GM18508 (cell line): ENCODE measurements around the gene SIRT7.

Experiments
- ATAC-seq: cut with Tn5 transposase; IDR thresholded peaks from one replicate; pipeline ENCODE4 v1.9.1; 2021; ENCODE audit warnings: moderate number of reproducible peaks; ENCODE audit not compliant: insufficient read depth, unreplicated experiment

Gene SIRT7

DNA sequence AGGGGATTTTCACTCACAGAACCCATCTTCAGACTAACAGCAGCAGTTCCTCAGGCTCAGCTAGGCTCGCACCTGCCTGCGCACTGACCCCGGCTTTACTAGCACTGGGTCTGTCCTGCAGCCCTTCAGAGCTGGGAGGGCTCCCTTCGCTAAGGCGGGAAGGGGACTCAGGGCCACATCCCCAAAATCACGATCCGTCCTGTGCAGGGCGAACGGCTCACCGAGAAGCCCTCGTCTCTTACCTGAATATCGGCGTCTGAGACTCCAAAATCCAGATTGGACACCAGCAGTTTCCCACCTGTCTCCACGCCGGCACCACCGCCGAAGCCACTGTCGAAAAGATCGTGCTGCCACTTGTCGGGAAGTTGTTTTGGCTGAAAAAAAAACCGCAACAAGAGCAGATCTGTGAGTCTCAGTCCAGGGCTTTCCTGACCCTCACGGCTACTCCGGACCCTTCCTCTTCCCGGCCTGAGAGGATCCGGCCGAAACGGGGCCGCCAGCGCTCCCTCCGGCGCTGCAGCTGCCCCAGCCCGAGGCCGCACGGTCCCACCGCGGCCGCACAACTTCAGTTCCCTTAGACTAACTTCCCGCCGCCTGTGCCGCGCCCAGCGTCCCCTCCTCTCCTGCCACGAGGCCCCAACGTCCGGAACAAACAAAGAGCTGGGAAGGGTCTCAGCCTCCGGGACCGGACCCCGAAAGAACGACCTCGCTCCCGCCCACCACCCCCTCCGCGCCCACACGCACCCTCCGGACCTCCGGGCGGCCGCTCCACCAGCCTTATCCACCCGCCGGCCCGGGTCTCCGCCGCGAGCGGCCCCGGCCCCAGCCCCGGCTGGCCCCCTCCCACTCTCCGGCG is 27.3 kb downstream of the SIRT7 start:
- ATAC-seq: no peak

DNA sequence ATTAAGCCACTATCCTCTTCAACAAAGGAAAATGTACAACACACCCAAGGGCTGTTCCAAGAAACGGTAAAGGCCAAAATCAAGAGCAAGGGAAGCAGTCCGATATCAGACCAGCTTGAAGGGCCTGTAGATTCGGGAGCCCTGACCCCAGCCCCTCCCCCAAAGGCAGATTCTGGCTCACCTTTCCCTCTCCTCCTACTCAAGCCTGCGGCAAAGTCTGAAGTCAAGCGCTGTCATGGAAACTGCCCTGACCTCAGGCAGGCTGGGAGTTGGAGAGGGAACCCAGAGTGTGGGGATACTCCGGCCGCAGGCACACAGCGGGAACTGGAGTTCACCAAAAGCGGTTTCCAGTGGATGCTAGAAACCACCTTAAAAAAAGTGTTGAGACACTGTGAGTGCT is 28.4 kb downstream of the SIRT7 start:
- no peak for ATAC-seq

GRCh38 chr17:81888988-81889595 is 28.9 kb downstream of the SIRT7 start:
- no peak for ATAC-seq

DNA sequence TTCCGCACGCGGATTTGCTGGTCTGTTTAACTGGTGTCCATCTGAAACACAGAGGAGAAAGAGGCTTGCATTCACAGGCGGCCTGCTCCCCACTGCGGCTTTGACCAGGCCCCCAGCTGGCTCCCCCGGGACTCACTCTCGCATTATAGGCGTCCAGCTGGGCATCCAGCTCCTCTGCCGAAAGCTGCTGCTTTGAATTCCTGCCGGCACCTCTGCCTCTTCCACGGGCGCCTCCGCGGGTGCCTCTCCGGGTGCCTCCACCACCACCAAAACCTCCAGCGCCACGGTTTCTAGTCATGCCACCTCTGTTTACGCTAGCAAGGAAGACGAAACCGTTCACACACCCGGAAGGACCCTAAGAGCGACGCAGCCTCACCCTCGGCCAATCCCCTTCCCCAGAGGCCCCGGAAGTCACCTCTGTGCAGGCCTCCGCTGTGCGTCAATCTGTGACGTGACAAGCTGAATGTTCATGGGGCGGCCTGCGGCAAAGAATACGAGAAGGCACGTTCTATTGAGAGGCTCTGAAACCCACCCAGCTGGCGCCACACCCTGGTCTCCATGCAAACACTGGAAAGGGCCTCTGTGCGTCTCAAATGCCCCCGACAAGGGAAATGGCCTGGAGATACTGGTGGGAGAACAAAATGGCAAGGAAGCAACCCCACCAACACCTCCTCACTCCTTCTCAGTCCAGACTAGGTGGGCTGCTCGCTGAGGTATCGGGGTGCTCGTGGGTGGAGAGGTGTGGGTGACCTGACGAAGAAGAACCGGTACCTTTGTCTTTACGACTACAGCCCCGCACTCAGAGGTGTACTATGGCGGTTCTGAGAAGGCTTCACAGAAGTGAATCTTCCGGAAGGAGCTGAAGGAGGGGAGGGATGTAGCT is 29.6 kb downstream of the SIRT7 start:
- ATAC-seq: no peak

- ATAC-seq: no peak
These were observed 32.0 kb downstream of the SIRT7 start for GRCh38 chr17:81885869-81886548.

DNA sequence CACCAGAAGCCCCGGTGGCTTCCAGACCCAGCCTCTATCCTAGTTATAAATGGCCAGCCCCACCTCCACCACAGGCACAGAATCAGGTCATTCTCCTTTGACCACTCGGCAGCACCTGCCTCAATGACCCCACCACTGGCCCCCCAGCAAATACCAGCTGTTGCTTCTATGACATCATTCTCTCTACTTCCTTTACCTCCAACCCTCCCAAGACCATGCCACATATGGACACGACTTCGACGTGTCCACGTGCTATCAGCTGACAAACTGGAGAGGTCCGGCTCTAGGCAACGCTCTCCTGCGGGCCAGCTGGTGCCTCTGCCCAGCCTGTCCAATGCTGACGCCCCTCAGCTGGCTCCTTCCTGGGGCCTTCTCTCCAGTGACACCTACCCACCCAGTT is 32.5 kb downstream of the SIRT7 start:
- no peak for ATAC-seq

GRCh38 chr17:81884968-81885367 is 33.0 kb downstream of the SIRT7 start:
- no peak for ATAC-seq

- ATAC-seq: no peak
These were observed 33.5 kb downstream of the SIRT7 start for GRCh38 chr17:81884520-81884919.

GRCh38 chr17:81879121-81879520 is 38.9 kb downstream of the SIRT7 start:
- no peak for ATAC-seq

DNA sequence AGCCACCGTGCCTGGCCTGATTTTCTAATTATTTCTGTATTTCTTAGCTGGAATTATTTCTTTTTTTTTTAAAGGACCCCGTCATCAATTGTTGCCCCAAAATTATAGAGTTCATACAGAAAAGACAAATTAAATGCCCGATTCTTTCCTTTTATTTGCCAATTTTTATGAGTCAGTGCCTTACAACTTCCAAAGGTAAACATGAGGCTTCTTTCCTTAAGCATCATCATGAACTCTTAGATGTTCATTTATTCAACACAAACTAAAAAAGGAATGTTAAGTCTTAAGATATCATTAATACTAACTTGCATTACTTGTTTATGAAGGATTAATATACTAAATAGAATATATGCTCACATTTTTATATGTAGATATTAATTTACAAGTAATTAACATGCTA is 39.7 kb downstream of the SIRT7 start:
- no peak for ATAC-seq

- no peak for ATAC-seq
These were observed 40.4 kb downstream of the SIRT7 start for GRCh38 chr17:81877569-81877968.

GRCh38 chr17:81871387-81872230 is 46.4 kb downstream of the SIRT7 start:
- ATAC-seq: no peak

DNA sequence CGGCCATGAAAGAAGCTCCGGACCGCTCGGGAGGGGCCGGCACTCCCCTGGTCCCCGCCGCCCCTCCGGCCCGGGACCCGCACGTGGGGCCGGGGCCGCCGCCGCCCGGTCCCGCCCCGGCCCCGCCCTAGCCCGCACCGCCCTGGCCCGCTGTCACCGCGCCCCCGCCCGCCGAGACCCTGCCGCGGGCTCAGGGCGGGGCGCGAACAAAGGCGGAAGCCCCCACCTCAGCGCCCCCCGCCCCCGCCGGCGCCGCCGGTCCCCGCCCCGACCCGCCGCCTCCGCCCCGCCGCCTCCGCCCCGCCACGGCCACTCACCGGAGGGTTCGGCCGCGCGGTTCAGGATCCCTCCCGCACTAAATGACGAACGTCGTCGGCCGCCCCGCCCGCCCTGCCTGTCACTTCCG is 47.0 kb downstream of the SIRT7 start, which contains the start of gene ARHGDIA:
Gene ARHGDIA, minus strand, starts transcription at position 357 of the 406 bp plus-strand sequence. CDS start 1,407 bp downstream, outside the sequence.
- no peak for ATAC-seq

DNA sequence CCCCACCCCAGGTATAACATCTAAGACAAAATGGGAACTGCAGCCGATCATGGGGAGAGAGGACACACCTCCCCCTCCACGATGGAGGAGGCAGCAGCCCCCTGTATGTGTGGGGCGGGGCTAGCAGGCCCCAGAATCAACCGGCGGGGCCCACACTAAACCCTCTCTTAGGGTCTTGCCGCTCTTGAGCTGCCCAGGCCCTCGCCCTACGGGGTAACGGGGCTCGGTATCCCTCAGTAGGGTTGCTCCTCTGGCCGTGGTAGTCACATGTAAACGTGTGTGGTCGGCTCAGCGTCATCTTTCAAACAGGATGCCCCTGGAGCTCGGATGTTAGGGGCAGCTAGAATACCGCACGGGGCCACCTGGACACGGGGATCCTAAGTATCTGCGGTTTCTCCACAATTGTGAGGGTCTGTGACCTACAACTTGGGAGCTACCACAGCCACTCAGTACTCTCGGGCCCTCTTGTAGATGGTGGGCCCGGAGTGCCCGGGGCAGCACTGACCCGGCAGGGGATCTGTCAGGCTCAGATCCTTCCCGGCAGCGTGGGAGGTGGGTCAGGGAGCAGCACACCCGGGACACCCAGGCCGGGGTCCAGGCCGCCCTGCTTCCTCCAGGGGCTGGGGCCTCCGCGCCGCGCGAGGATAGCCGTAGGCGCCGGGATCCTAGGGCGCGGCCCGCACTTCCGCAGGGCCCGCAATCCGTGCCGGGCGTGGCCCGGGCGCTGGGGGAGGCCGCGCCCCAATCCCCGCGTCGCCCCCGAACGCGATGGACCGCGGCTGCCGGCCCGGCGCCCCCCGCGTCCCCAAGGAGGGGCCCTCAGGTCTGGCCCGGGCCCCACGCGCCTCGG is 47.6 kb downstream of the SIRT7 start:
- ATAC-seq: no peak

DNA sequence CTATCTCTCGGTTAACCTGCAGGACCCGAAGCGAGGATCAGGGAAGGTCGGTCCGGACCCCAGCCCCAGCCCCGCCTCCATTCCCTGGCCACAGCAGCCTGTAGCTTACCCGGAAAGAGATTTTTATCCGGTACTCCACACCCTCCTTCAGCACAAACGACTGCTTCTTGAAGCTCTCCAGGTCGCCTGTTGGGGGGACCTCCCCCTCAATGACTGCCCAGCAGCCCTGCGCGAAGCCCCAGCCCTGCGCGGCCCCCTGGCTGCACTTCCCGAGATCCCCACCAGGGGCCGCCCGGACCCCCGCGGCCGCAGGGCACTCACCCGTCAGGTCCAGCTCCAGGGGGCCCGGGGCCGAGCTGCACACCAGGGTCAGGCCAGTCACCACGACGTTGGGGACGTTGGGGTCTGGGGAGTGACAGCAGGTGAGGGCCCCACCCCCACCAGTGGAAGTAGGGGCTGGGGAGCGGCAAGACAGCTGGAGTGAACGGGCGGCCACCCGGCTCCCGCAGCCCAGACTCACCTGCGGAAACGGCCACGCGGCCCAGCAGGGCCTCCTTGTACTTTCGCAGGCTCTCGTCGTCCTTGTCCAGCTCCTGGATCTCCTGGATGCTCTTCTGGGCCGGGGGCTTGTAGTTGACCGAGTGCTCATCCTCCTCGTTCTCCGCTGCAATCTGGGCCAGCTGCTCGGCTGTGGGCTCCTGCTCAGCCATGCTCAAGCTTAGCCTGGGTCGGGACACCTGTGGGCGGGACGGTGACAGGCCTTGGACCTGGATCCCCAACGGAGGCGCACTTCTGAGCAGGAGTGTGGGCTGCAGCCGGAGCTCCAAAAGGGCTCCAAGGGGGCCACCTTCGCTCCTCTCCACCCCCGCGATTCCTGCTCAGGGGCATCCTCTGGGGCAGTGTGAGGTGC is 48.5 kb downstream of the SIRT7 start:
- no peak for ATAC-seq

DNA sequence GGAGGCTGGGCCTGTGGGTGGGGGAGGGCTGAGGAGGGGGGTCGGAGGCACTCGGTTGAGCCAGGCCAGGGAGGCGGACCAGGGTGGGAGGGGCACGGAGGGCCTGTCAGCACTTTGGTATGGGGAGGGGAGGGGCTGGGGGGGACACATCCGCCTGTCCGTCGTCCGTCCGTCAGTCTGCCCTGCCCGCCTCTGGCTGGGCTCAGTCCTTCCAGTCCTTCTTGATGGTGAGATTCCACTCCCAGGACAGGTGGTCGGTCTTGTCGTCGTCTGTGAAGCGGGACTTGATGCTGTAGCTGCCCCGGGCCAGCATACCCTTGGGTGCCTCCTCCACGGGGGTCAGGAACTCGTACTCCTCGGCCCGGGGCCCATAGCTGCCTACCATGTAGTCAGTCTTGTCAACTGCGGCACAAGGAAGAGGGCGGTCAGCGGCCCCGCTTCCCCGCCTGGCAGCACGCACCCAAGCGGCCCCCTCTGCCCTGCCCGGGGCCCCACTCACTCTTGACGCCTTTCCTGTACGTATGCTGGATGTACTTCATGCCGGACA is 49.2 kb downstream of the SIRT7 start:
- no peak for ATAC-seq

DNA sequence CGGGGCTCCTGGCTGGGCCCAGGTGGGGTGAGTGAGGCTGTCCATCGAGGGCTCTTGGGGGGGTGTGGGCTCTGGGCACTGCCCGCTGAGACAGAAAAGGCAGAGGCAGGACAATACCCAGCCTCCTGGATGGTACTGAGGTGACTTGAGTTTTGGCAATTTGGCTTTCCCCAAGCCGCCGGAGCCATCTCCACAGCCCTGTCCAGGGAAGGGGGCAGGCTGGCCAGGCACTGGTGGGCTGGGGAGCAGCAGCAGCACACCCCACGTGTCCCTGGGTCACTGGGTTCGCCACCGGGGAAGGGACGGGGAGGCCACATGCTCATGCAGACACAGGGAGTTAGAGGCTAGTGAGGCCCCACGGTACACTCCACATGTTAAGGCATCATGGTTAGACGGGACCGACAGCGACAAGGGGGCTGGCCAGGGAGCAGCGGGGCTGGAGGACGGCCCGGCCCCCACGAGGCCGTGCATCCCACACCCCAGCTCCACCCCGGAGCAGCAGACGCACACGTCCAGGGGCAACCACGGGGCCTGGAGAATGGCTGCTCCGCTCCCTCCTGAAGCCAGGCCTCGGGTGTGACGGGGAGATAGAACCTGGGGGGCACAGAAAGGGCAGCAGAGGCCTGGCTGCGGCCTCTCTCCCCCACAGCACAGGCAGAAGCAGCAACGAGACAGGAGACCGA is 49.8 kb downstream of the SIRT7 start:
- ATAC-seq: no peak
